Activated naive CD8-positive, alpha-beta T cell (primary cell): ENCODE measurements around the gene STXBP5.

Source experiments
- H3K27ac Mint-ChIP-seq: one replicate; pipeline ENCODE4 v1.8.0; 2021; ENCODE audit warnings: mixed read lengths
- H3K27me3 Mint-ChIP-seq: one replicate; pipeline ENCODE4 v1.8.0; 2021; ENCODE audit warnings: mixed read lengths
- H3K36me3 Mint-ChIP-seq: one replicate; pipeline ENCODE4 v1.8.0; 2021; ENCODE audit warnings: mixed read lengths
- H3K4me1 Mint-ChIP-seq: one replicate; pipeline ENCODE4 v1.8.0; 2021; ENCODE audit warnings: low read depth, mixed read lengths
- H3K4me3 Mint-ChIP-seq: one replicate; pipeline ENCODE4 v1.8.0; 2021; ENCODE audit warnings: mild to moderate bottlenecking, mixed read lengths
- H3K9me3 Mint-ChIP-seq: one replicate; pipeline ENCODE4 v1.8.0; 2021; ENCODE audit warnings: low read depth, mixed read lengths

Gene STXBP5

GRCh38 chr6:147195510-147195909 is 8.7 kb upstream of the STXBP5 start:
- no peaks in the 10 kb centered on the region for H3K36me3 Mint-ChIP-seq
- H3K27ac Mint-ChIP-seq = peak overlapping the region; percentile 79
- H3K4me3 Mint-ChIP-seq = peak overlapping the region; percentile 5
- H3K9me3 Mint-ChIP-seq = no peaks in the 10 kb centered on the region
- H3K4me1 Mint-ChIP-seq = peaks cover 23% of the 10 kb centered on the region
- H3K27me3 Mint-ChIP-seq = no peaks in the 10 kb centered on the region

DNA sequence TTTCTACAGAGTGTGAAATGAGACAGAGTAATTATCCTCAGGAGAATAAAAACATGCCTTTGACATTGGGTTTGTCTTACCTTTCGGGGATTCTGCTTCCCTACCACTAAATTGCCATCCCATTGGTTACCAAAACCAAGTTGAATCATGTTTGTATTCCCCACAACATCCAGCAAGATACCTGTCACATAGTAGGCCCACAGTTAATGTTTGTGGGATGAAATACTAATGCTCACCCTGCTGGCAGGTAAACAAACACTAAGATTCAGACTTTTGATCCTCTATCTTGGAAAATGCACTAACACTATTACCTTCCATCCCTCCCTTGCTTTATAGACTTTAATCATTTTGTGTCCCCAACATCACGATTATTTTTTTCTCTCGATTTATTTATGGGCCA is 8.2 kb upstream of the STXBP5 start:
- Mint-ChIP-seq H3K9me3 (no peaks in the 10 kb centered on the region), H3K27me3 (no peaks in the 10 kb centered on the region), H3K4me3 (peak overlapping the region; percentile 5), H3K36me3 (no peaks in the 10 kb centered on the region), H3K4me1 (peaks cover 23% of the 10 kb centered on the region), H3K27ac (peak overlapping the region; percentile 79)

DNA sequence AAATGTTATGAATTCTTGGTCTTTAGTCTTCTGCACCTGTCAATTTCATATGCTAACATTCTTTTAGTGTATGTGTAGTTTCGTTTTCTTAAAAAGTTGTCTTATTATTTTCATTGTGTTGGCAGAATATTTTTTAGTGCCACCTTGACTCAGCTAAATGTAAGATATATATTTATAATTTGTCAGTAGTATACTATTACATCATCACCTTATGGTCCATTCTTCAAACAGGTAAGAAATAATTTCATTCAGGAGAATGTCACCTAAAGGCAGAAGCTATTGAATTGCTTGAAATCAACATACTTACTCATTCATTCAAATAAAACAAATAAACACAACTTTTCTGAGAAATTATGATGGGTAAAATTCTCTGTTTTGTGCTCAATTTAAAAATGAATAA is 3.5 kb upstream of the STXBP5 start:
- Mint-ChIP-seq H3K36me3 (no peaks in the 10 kb centered on the region), H3K27me3 (no peaks in the 10 kb centered on the region), H3K4me3 (no peak overlapping the region), H3K9me3 (no peaks in the 10 kb centered on the region), H3K4me1 (peaks cover 28% of the 10 kb centered on the region), H3K27ac (no peak overlapping the region)

DNA sequence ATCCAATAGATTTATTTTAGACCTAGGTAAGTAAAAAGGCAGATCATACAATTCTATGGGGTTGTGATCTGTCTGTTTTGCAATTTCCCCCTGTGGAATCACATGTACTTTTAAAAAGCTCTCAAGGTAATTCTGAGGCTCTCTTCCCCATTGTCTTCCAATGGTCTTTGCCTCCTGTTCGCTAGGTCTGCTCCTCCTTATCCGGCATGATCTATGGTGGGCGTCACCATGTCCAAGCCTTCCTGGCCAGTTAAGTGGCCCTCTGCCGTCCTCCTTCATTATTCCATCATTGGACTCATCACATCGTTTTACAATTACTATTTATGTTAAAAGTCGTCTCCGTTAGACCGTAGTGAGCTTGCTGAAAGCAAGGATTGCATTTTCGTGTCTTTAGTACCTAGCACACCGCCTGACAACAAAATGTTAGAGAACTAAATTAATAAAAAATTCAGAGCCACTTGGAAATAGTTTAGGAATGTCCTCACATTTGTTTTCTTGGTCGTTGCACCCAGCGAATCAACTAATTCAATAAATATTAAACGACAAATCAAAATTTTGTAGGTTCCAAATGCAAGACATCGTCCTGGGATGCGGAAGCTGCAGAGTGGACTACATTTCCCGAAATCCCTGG is 2.2 kb upstream of the STXBP5 start:
- Mint-ChIP-seq H3K36me3 (no peaks in the 10 kb centered on the region), H3K27me3 (no peaks in the 10 kb centered on the region), H3K9me3 (no peaks in the 10 kb centered on the region), H3K4me3 (peak overlapping the region; percentile 95), H3K27ac (peak overlapping the region; percentile 97), H3K4me1 (peaks cover 33% of the 10 kb centered on the region)

GRCh38 chr6:147202516-147203310 is 1.5 kb upstream of the STXBP5 start:
- H3K9me3 Mint-ChIP-seq = no peaks in the 10 kb centered on the region
- H3K4me3 Mint-ChIP-seq = peak overlapping the region; percentile 95
- no peaks in the 10 kb centered on the region for H3K36me3 Mint-ChIP-seq
- peak overlapping the region; percentile 97 for H3K27ac Mint-ChIP-seq
- no peaks in the 10 kb centered on the region for H3K27me3 Mint-ChIP-seq
- H3K4me1 Mint-ChIP-seq = peaks cover 40% of the 10 kb centered on the region

- Mint-ChIP-seq H3K4me3 (peak overlapping the region; percentile 95), H3K27ac (peak overlapping the region; percentile 97), H3K36me3 (no peaks in the 10 kb centered on the region), H3K9me3 (no peaks in the 10 kb centered on the region), H3K27me3 (no peaks in the 10 kb centered on the region), H3K4me1 (peaks cover 45% of the 10 kb centered on the region)
Observed at GRCh38 chr6:147203311-147204059, 732 bp upstream of the STXBP5 start.

DNA sequence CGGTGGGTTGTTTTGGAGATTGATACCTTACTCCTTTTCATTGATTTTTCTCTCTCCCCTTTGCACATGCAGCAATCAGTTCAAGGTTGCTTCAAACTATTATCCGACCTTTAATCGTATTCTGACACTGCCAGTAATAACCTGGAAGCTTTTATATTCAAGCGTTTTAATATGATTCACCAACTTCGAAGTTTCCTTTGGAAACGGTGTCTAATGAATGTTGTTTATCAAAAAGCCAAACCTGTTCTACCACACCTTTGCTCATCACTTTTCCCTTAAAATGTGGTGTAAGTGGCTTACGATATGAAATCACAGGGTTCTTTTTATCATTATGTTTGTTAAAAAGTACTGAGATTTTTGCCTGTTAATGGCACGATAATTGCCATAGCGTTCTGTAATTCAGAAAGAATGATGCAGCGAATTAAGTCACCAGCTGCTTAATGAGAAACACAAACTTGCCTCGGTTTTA is 660 bp downstream of the STXBP5 start:
- Mint-ChIP-seq H3K4me3 (peak overlapping the region; percentile 97), H3K27ac (peak overlapping the region; percentile 95), H3K9me3 (no peaks in the 10 kb centered on the region), H3K27me3 (no peaks in the 10 kb centered on the region), H3K36me3 (no peaks in the 10 kb centered on the region), H3K4me1 (peaks cover 52% of the 10 kb centered on the region)

- no peaks in the 10 kb centered on the region for H3K9me3 Mint-ChIP-seq
- no peaks in the 10 kb centered on the region for H3K27me3 Mint-ChIP-seq
- H3K36me3 Mint-ChIP-seq = no peaks in the 10 kb centered on the region
- peaks cover 55% of the 10 kb centered on the region for H3K4me1 Mint-ChIP-seq
- peak overlapping the region; percentile 97 for H3K4me3 Mint-ChIP-seq
- peak overlapping the region; percentile 18 for H3K27ac Mint-ChIP-seq
Observed at GRCh38 chr6:147205690-147206600, 1.7 kb downstream of the STXBP5 start.

- Mint-ChIP-seq H3K4me3 (no peak overlapping the region), H3K9me3 (no peaks in the 10 kb centered on the region), H3K27ac (peak overlapping the region; percentile 6), H3K36me3 (no peaks in the 10 kb centered on the region), H3K4me1 (peaks cover 56% of the 10 kb centered on the region), H3K27me3 (no peaks in the 10 kb centered on the region)
Observed at GRCh38 chr6:147207351-147207750, 3.1 kb downstream of the STXBP5 start.

DNA sequence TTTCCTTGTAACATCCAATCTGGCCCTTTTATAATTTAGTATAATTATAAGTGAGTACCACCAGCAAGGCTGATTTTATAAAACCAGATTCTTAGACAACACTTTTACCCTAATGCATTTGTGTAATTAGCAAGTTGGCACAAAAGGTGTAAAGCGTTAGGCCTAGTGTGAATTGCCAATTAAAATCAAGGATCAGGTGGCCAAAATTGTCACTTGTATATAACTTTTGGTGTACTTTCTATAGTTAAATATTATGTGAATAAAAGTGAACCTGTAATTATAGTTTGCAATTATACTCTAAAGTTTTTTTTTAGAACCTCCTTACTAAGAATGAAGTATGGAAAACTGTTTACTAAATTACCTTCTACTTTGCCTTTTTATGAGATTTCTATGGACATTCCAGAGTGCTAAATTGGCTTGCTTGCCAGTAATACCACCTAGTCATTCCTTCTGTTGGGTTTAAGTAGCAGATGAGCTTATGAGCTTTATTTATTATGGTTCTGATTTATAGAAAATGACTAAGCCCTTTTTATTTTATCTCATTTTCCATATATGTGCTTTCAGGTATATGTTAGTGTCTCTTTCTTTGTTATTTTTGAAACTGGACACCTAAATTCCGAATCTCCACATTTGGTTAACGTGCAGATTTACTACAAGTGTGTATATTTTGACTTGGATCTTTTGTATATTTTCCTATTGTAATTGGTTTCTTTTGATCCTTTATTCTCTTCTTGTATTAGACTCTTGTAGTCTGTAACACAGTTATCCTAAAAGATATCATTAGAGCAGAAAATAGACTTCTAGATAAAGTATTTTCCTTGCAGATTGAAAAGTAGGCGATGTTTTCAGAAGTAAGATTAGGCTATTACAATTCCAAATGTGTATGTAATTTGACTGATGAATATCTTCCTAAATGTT is 3.9 kb downstream of the STXBP5 start:
- Mint-ChIP-seq H3K4me1 (peaks cover 59% of the 10 kb centered on the region), H3K27ac (peak overlapping the region; percentile 10), H3K27me3 (no peaks in the 10 kb centered on the region), H3K4me3 (no peak overlapping the region), H3K9me3 (no peaks in the 10 kb centered on the region), H3K36me3 (no peaks in the 10 kb centered on the region)

- H3K27me3 Mint-ChIP-seq = no peaks in the 10 kb centered on the region
- peak overlapping the region; percentile 4 for H3K27ac Mint-ChIP-seq
Observed at GRCh38 chr6:147209762-147210449, 5.7 kb downstream of the STXBP5 start.

DNA sequence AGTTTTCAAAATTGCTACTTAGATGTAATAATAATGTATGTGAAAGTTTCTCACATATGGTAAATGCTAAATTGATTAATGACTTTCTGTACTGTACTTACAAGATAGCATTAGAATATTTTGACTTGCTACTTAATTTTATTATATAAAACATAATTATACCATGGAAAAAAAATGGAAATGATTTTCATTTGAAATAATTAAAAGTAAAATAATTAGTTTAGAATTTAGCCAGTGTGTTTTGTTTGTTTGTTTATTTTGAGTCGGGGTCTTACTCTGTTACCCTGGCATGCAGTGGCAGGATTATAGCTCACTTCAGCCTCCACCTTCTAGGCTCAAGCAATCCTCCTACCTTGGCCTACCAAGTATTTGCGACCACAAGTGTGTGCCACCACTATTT is 7.1 kb downstream of the STXBP5 start:
- Mint-ChIP-seq H3K4me3 (no peak overlapping the region), H3K27me3 (no peaks in the 10 kb centered on the region), H3K27ac (no peak overlapping the region), H3K9me3 (no peaks in the 10 kb centered on the region), H3K36me3 (peaks cover 2% of the 10 kb centered on the region), H3K4me1 (peaks cover 46% of the 10 kb centered on the region)

More at GRCh38 chr6:147209762-147210449, 5.7 kb downstream of the STXBP5 start:
- H3K9me3 Mint-ChIP-seq = no peaks in the 10 kb centered on the region
- H3K36me3 Mint-ChIP-seq = peaks cover 1% of the 10 kb centered on the region
- H3K4me1 Mint-ChIP-seq = peaks cover 60% of the 10 kb centered on the region
- no peak overlapping the region for H3K4me3 Mint-ChIP-seq

GRCh38 chr6:147211831-147212230 is 7.6 kb downstream of the STXBP5 start:
- no peak overlapping the region for H3K4me3 Mint-ChIP-seq
- H3K9me3 Mint-ChIP-seq = no peaks in the 10 kb centered on the region
- no peaks in the 10 kb centered on the region for H3K27me3 Mint-ChIP-seq
- no peak overlapping the region for H3K27ac Mint-ChIP-seq
- H3K4me1 Mint-ChIP-seq = peaks cover 43% of the 10 kb centered on the region
- peaks cover 2% of the 10 kb centered on the region for H3K36me3 Mint-ChIP-seq
